MM.1S (cell line): Measurements from ENCODE around the gene KRT34.

ENCODE experiments used
- EZH2 ChIP-seq: fragments of 300-600 bp; sonication (generic); optimal IDR thresholded peaks from 2 replicates; pipeline ENCODE3; 2017; ENCODE audit warnings: low read depth, mild to moderate bottlenecking, antibody characterized with exemption, low read length, mixed read lengths
- TF ChIP-seq, protein P1 (sequence below): fragments of 300-600 bp; sonication (generic); IDR thresholded peaks from 2 replicates; pipeline ENCODE4 v1.5.1; 2016; ENCODE audit warnings: antibody characterized with exemption, low read length, mixed read lengths

- TF ChIP-seq, protein P1, sequence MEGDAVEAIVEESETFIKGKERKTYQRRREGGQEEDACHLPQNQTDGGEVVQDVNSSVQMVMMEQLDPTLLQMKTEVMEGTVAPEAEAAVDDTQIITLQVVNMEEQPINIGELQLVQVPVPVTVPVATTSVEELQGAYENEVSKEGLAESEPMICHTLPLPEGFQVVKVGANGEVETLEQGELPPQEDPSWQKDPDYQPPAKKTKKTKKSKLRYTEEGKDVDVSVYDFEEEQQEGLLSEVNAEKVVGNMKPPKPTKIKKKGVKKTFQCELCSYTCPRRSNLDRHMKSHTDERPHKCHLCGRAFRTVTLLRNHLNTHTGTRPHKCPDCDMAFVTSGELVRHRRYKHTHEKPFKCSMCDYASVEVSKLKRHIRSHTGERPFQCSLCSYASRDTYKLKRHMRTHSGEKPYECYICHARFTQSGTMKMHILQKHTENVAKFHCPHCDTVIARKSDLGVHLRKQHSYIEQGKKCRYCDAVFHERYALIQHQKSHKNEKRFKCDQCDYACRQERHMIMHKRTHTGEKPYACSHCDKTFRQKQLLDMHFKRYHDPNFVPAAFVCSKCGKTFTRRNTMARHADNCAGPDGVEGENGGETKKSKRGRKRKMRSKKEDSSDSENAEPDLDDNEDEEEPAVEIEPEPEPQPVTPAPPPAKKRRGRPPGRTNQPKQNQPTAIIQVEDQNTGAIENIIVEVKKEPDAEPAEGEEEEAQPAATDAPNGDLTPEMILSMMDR: no peak
- no peak for TF ChIP-seq EZH2
Measured at GRCh38 chr17:41335747-41336146, 46.4 kb downstream of the KRT34 start.
